Activated CD8-positive, alpha-beta T cell treated with anti-CD3 and anti-CD28 coated beads for 36 hours (primary cell): ENCODE measurements around the gene LRRC27. TPM values are rescaled to one million over a fixed set of nuclear protein-coding genes. Genes with fewer than 3 reads are reported as not detected.

ENCODE experiments used
- ATAC-seq: fragments of 200-7000 bp; cut with Tn5 transposase; one replicate; pipeline ENCODE4 v1.10.0; 2021; ENCODE audit warnings: mild to moderate bottlenecking, moderate library complexity
- CTCF ChIA-PET: fragments of 350-600 bp; sonication (Branson Sonifier 250); formaldehyde crosslinking; loops from one replicate; lab custom pipeline; 2021; ENCODE audit warnings: antibody characterized with exemption; lab: Charles Lee
- POLR2A ChIA-PET: fragments of 350-600 bp; sonication (Branson Sonifier 250); formaldehyde crosslinking; loops from one replicate; lab custom pipeline; 2021; ENCODE audit warnings: antibody characterized with exemption; lab: Charles Lee
- DNase-seq: peaks from one replicate; pipeline ENCODE4 v3.0.0-alpha.2; 2020
- H3K27ac Mint-ChIP-seq: one replicate; pipeline ENCODE4 v1.8.0; 2021; ENCODE audit warnings: mild to moderate bottlenecking, mixed read lengths
- H3K27me3 Mint-ChIP-seq: one replicate; pipeline ENCODE4 v1.8.0; 2021; ENCODE audit warnings: mixed read lengths
- H3K36me3 Mint-ChIP-seq: one replicate; pipeline ENCODE4 v1.8.0; 2021; ENCODE audit warnings: low read depth, mixed read lengths
- H3K4me1 Mint-ChIP-seq: one replicate; pipeline ENCODE4 v1.8.0; 2021; ENCODE audit warnings: low read depth, mixed read lengths
- H3K4me3 Mint-ChIP-seq: one replicate; pipeline ENCODE4 v1.8.0; 2021; ENCODE audit warnings: mild to moderate bottlenecking, moderate library complexity, mixed read lengths
- H3K9me3 Mint-ChIP-seq: one replicate; pipeline ENCODE4 v1.8.0; 2021; ENCODE audit warnings: mixed read lengths
- CTCF ChIP-seq: fragments of 200-600 bp; IDR thresholded peaks from one replicate; pipeline ENCODE4 v1.8.0; 2022; ENCODE audit warnings: antibody characterized with exemption, mild to moderate bottlenecking
- intact Hi-C: fragments of 100-400 bp; cut with micrococcal nuclease; formaldehyde crosslinking; loops from one replicate; pipeline ENCODE4 v1.10.0; 2022
- total RNA-seq, 2 experiments: library from RNA; stranded (reverse); gene quantifications; one replicate each; pipeline ENCODE4 v1.2.3, GENCODE V29; 2021

Gene LRRC27
- total RNA-seq, 2 experiments from 2014 or later: 2.7 to 3.5 TPM

GRCh38 chr10:132402781-132403241 lies 70.8 kb downstream of the LRRC27 start:
- intact Hi-C loops: no loop called here
- Mint-ChIP-seq H3K4me1 (peaks cover 17% of the 10 kb centered on the region), H3K9me3 (no peaks in the 10 kb centered on the region), H3K36me3 (peaks cover 4% of the 10 kb centered on the region), H3K27me3 (no peaks in the 10 kb centered on the region), H3K4me3 (no peak overlapping the region), H3K27ac (no peak overlapping the region)
- ATAC-seq (no peak), DNase-seq (no peak)
- no peak for TF ChIP-seq CTCF
- POLR2A ChIA-PET: no interaction called here
- CTCF ChIA-PET: no interaction called here

- Mint-ChIP-seq H3K27me3 (no peaks in the 10 kb centered on the region), H3K4me1 (peaks cover 15% of the 10 kb centered on the region), H3K9me3 (no peaks in the 10 kb centered on the region), H3K4me3 (no peak overlapping the region), H3K27ac (no peak overlapping the region), H3K36me3 (peaks cover 4% of the 10 kb centered on the region)
- intact Hi-C loops: no loop called here
- ChIA-PET CTCF (no interaction called here), POLR2A (no interaction called here)
- TF ChIP-seq CTCF: no peak
- DNase-seq (no peak), ATAC-seq (no peak)
Observed at GRCh38 chr10:132403511-132404168, 71.6 kb downstream of the LRRC27 start.

GRCh38 chr10:132404169-132404880 lies 72.3 kb downstream of the LRRC27 start:
- no peak for DNase-seq
- Mint-ChIP-seq H3K4me1 (peaks cover 11% of the 10 kb centered on the region), H3K27ac (no peak overlapping the region), H3K36me3 (peaks cover 4% of the 10 kb centered on the region), H3K9me3 (no peaks in the 10 kb centered on the region), H3K27me3 (no peaks in the 10 kb centered on the region), H3K4me3 (no peak overlapping the region)
- ChIA-PET CTCF (no interaction called here), POLR2A (no interaction called here)
- no peak for ATAC-seq
- TF ChIP-seq CTCF: no peak
- intact Hi-C loops: no loop called here

- intact Hi-C loops: no loop called here
- H3K36me3 Mint-ChIP-seq: peaks cover 4% of the 10 kb centered on the region
- no peak overlapping the region for H3K27ac Mint-ChIP-seq
- DNase-seq (no peak), ATAC-seq (no peak)
- ChIA-PET CTCF (no interaction called here), POLR2A (no interaction called here)
- H3K9me3 Mint-ChIP-seq: no peaks in the 10 kb centered on the region
- TF ChIP-seq CTCF: no peak
- H3K27me3 Mint-ChIP-seq: no peaks in the 10 kb centered on the region
- peaks cover 6% of the 10 kb centered on the region for H3K4me1 Mint-ChIP-seq
- no peak overlapping the region for H3K4me3 Mint-ChIP-seq
Observed at GRCh38 chr10:132404911-132405462, 73.0 kb downstream of the LRRC27 start.
